ENCODE results near the gene KLHDC3.

Gene KLHDC3

DNA sequence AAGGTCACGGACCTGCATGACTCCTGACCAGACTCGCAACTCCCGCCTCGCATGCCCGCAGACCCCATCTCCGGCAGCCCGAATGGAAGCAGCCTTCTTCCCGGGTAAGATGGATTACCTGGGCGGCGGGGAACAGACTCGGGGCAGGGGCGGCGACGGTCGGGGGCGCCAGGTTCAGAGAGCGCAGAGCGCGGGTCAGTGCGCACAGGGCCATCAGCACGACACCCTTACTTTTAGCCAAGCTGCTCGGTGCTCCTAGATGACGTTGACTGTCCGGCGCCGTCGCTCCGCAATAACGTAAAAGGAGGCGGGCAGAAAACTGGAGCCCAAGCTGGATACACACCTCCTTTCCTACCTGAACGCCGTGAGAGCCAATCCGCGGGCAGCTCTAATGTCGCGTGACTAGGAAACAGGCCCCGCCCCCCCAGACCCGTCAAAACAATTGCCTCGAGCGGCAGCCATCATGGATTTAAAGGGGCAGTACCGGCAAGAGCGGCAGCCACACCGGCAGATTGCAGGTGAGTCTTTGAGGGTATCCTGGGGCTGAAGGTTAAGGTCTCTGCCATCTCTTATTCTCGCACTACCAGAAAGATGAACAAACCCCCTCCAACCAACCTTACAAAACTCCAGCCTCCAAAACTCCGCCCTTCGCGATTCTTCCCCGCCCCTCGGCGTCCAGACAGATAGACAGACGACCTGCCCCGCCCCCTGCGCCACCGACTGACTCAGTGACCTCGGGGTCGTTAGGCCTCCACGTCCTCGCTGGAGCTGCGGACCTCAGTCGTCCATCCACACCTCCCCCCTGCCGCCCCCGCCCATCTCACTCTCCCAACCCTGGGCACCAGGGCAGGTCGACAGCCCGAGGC lies 45.4 kb downstream of the KLHDC3 start, which contains the start of the genes KLC4 and MRPL2:
Gene KLC4 (plus strand): TSS at position 464 of the 866 bp plus-strand sequence. CDS start 1,705 bp downstream, outside the sequence.
Gene MRPL2 (minus strand): TSS at position 267 of the 866 bp plus-strand sequence. CDS start 53 bp downstream, at position 214.
- peak; percentile 94 for DNase-seq (ENCODE audit: low read depth)

DNA sequence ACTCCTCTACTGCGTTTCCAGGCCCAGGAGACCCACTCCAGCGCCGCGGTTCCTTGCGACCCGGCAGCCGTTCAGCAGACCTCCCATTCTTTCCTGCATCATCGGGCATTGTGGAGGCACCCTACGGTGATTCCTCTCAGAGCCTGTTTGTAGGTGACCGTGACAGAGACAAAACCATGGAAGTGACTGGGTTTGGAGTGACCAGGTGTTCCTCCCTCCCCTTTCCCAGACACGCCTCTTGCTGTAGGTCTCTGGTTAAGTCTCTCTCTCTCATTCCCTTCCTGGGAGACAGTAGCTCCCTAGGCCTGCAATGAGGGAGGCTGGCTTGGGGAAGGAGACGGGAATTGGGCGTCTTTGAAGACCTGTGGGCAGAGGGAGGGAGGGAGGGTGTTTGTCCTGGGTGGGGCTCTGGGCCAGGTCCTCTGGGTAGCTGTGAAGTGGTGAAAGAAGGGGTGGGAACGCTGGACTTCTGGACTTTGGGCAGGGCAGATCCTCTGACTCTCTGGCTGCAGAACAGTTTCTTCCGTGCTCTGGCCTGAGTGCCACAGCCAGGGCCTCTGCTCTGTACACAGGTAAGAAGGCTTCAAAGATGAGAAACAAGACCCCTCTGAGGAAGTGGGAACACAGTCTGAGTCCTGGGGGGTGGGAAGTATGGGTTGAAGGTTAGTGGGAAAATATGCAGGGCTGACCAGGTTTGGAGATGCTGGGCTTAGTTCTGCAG lies 46.1 kb downstream of the KLHDC3 start:
- DNase-seq (ENCODE audit: low read depth), result no peak

DNA sequence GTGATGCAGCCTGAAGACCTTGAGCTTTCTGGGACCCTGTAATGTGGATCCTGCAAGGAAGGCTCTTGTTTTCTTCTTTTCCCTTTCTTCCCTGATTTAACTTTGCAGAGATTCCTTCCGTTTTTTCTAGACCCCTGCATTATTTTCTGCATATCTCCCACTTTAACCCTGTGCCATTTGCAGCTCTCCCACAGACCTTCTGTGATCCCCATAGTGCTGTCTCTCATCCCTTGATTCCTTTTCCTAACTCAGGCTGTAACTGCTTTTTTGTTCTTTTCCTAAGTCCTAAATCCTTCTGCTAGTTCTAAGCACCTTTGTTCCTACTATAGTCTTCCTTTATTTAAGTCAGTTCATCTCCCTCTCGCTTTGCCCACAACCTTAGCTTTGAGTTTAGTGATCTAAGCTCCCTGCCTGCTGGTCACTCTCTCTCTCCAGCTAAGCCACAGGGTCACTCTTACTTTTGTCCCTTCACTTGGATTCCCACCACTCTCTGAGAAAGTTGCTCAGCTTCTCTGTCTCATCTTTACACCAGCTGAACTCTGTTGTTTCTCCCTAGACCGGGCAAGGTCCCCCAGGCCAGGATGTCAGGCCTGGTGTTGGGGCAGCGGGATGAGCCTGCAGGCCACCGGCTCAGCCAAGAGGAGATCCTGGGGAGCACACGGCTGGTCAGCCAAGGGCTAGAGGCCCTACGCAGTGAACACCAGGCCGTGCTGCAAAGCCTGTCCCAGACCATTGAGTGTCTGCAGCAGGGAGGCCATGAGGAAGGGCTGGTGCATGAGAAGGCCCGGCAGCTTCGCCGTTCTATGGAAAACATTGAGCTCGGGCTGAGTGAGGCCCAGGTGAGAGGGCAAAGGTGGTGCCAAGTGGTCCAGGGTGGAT lies 46.9 kb downstream of the KLHDC3 start:
- DNase-seq (ENCODE audit: low read depth), result no peak

DNA sequence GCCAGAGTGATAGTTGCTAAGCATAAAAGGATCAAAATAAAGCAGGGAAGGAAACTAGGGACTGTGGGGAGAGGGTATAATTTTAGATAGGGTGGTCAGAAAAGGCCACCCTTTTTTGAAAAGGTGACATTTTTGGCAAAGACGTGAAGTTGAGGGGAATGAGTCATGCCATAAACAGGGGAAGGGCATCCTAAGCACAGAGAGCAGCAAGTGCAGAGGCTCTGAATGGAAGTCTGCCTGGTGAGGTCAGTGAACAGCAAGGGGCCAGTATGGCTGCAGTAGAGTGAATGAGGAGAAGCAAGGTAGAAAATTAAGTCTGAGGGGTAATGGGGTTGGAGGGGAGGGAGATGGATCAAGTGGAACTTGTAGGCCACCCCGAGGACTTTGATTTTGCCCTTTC lies 47.8 kb downstream of the KLHDC3 start:
- DNase-seq (ENCODE audit: low read depth), result no peak

- DNase-seq (ENCODE audit: low read depth), result no peak
Measured at GRCh38 chr6:43062818-43063217, 48.8 kb downstream of the KLHDC3 start.

- DNase-seq (ENCODE audit: low read depth), result no peak
Measured at GRCh38 chr6:43070028-43070632, 56.1 kb downstream of the KLHDC3 start.
